NOMO-1 treated with dmso at 0.1 percent for 144 hours (cell line): Measurements from ENCODE around the gene RMND5A.

Experiments used
- DNase-seq: peaks from one replicate; lab custom pipeline; 2025; ENCODE audit not compliant: unreplicated experiment; lab: John Stamatoyannopoulos, UW

Gene RMND5A

DNA sequence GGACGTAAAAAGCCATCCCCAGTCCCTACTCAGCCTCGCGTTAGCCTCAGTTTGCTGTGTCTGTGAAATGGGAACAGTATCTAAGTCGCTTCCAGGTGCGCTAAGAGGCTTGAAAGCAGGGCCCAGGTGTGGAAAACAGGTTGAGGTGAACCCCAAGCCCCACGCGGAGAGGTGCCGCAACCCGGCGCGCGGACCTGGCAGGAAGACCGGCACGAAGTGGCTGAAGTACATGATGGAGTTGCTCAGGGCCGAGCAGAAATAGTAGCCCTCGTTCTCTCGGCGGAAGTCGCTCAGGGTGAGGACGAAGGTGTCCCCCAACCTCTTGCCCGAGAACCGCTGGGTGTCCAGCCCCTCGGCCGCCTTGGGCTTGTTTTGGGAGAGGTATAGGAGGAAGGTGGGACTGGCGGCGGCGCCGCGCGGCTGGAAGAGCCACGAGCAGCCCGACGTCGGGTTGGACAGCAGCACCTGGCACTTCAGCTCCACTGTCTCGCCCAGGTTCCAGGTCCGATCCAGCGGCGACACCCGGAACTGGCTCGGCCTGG is 70.1 kb downstream of the RMND5A start:
- no peak for DNase-seq

DNA sequence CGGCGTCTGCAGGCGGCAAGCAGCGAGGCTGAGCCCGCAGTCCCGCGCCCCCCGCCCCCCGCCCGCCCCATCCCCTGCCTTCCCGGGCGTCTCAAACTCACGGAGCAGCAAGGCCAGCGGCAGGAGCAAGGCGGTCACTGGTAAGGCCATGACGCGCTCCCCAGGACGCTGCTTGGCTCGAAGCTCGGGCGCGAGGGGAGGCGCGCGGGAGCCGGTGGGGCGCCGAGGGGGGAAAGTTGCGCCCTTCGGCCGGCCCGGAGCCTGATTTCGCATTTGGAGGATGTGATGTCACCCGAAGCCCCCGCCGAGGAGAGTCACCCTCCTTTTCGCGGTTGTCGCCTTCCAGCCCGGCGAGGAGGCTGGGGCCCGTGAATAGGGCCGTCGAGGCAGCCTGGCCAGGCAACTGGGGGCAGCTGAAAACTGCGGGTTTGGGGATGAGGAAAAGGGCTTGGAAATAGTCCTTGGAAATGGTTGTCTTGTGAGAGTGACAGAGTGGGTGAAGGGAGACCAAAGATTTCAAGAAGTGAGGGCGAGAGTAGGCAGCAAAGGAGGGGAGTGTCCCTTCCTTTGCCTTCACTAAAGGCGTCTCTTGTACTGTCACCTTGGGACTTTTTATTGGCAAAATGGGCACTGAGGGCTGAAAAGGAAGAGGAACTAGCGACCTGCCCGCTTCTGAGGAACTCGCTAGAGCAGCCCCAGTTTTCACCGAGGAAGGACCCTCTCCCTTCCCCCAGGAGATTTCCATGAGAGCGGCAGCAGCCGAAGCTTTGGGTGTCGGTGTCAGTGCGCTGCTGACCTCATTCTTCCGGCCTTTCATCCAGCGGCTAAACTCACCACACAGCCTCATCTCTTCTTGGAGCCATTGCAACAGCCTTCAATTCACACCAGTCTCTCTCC is 70.8 kb downstream of the RMND5A start, which contains the start of gene CD8A:
CD8A (minus strand) TSS at position 238 of the 897 bp plus-strand sequence; CDS start at position 150, 88 bp downstream.
- no peak for DNase-seq

DNA sequence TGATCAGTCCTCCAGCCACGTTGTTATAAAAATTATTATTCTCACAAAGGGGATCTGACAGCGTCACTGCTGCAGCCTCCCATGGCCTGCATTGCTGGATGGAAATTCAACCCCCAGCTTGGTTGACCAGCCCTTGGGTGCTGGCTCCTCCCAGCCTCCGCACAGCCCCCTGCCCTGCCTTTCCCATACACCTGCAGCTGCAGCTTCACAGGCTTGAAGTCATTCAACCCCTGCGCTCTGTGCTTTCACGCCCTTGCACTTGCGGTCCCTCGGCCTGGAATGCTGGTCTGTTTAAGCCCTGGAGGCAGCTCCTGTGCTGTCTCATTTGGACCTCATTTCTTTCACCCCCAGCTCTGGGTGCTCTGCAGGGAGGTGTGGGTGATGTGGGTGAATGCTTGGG is 71.5 kb downstream of the RMND5A start:
- no peak for DNase-seq

DNA sequence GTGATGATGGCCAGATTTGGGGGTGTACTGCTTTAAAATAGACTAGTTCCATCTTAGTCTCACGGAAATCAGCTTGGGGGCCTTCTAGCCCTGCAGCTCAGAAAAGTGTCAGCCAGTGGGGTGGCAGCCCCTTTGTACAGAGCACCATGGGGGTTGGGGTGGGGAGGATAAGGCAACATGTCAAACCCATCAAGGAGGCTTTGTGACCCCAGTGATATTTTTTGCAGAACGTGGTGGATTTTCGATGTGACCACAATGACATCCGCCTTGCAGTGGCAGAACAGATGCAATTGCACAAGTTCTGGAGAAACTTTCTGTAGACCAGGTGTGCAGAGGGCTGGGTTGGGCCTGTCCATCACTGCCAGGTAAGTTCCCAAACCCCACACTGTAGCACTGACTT is 73.7 kb downstream of the RMND5A start:
- DNase-seq: no peak

DNA sequence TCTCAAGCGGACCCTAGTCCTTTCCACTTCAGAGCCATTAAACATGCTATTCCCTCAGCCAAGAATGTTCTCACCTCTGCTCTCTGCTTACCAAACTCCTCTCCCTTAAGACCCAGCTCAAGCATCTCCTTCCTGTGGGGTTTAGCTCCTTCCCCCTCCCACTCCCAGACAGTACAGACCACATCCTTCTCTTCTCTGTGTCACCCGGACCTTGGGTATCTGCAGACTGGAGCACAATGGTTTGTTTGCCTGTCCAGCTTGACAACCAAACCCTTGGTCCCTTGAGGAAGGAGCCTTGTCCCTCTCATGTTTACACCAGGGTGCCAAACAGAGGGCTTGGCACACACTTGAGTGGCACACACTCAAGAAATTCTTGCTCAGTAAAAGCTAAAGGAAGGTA is 74.8 kb downstream of the RMND5A start:
- no peak for DNase-seq

DNA sequence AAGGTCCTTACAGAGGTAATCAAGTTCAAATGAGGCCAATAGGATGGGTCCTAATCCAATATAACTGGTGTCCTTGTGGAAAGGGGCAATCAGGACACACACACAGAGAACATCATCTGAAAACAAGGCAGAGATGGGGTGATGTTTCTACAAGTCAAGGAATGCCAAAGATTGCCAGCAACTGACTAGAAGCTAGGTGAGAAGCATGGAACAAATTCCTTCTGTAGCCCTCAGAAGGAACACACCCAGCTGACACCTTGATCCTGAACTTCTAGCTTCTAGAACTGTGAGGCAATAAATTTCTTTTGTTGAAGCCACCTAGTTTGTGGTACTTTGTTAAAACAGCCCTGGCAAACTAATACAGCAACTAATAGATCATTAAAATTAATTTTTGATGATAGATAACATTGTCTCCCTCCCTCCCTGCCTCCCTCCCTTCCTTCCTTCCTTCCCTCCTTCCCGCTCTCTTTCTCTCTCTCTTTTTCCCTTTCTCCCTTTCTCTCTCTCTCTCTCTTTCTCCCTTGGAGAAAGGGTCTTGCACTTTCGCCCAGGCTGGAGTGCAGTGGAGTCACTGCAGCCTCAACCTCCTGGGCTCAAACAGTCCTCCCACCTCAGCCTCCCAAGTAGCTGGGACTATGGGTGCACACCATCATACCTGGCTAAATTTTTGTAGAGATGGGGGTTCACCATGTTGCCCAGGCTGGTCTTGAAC is 80.9 kb downstream of the RMND5A start:
- no peak for DNase-seq

DNA sequence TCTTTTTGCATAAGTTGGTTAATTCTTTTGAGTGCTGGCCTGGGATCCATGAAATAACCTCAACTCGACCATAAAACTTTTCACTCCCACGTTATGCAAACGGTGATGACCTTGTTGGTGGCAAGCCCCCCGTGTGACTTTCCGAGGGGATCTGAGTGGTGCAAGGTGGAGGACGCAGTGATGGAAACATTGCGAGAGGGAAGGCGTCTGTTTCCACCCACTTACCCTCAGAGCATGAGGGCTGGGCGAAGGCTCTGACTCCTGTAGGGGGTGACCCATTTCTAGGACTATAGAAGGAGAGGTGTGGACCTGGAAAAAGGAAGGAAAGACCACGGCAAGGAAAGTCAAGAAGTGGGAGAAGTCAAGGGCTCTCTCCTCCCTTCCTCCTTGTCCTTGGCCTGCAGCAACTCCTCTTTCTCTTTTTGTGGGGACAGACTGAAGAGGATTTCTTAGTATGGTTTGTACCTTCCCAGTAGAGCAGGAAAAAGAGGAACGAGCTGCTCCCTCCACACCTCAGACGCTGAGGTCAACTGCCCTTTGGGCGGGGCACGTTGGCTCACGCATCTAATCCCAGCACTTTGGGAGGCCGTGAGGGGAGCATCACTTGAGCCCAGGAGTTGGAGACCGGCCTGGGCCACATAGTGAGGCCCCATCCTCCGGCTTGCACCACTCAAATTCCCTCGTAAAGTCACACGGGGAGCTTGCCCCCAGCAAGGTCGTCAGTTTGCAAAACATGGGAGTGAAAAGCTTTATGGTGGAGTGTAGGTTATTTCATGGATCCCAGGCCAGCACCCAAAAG is 86.2 kb downstream of the RMND5A start:
- no peak for DNase-seq

DNA sequence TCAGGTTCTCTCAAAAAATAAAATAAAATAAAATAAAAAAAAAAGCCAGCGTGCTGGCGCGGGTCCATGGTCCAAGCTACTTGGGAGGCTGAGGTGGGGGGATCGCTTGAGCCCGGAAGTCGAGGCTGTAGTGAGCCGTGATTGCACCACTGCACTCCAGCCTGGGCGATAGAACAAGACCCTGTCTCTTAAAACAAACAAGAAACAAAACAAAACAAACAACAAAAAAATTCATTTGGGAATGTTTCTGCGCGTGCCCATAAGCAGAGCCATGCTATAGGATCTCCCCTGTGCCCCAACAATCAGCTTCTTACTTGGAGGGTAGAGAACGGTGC is 87.0 kb downstream of the RMND5A start:
- no peak for DNase-seq

DNA sequence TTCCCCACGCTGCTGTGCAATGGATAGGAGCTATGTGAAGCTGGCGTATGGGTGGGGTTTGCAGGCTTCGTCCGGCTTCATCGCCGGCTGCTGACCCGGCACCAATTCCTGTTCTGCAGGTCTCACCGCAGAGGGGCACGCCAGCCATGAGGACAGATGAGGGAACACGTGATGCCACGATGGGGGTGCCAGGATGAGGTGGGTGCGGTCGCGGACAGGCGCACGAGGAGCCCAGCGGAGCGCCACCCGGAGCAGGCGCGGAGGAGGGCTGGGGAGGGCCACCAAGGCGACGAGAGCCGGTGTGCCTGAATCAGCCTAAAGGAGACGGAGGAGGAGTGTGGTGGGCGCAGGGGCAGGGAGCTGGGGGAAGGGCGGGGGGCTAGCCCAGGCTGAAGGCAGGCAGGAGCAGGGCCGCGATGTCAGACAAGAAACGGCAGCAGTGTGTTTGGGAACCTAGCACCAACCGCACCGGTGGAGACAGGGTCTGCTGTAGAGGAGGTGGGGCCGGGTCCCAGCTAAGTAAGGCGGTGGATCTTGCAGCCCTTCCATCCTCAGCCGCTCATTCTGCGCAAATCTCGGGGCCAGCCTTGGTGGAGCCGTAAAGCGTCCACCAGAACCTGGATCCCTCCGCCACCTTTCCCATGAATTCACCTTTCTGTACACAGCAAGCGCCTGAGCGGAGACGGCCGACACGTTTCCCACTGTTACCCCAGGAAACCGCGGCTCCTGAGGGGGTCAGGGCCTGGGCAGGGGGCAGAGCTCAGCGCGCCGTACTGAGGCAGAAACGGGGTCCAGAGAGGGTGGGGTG is 87.6 kb downstream of the RMND5A start:
- no peak for DNase-seq

DNA sequence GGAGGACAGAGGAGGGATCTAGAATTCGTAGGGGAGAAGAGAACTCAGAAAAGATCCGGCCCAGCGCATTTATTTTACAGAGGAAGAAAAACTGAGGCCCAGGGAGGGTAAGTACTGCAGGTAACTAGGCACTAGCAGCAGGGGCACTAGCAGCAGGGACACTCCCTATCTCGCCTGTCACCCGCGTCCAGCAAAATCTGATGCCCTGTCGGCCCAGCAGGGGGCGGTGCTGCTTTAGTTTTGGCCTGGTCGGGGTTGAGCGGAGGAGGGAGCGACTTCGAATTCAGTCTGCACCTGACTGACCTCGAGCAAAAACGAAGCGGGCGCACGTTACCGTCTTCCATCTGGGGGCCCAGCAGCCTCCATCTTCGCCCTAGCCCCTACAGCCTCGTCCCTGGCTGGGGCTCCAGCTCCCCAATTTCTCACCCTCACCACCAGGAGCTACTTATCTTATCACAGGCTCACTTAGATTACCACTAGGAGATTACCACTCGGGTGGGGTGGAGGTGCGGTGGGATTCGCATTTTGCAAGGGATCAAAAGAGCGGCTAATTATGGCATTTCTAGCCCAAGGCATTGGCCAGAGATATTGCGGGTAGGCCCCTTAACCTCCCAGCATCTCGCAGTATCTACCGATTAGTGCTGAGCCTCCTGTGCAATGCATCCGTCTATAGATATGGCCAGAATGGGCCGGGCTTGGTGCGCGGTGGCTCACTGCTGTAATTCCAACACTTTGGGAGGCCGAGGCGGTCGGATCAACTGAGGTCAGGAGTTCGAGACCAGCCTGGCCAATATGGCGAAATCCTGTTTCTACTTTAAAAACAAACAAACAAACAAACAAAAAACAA is 88.4 kb downstream of the RMND5A start:
- peak; percentile 85 for DNase-seq

DNA sequence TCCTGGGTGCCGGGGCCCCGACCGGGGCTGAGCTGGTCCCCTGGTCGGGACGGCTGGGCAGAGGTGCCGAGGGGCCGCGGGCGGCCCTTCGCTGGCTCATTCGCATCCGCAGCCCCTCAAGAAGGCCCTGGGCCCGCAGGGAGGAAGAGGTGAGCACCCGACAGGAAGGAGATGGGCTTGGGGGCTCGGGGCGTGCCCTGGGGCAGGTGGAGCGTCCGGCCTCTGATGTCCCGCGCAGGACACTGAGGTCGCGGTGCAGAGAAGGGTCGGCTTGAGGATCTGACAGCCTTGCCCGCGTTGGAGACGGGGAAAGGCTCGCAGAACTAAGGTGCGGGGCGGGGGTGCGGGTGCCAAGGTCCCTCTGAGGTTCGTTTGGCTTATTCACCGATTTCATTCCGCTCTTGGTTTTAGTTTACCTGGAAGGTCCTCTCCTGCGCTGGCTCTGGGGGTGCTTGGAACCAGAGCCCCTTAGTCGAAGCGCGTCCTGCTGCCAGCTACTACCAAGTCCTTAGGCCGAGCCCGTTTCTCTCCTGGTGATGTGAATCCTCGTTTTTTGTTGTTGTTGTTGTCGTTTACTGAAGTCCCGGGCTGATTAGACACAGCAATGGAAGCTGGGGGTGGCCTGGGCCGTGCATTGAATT is 89.5 kb downstream of the RMND5A start:
- no peak for DNase-seq

DNA sequence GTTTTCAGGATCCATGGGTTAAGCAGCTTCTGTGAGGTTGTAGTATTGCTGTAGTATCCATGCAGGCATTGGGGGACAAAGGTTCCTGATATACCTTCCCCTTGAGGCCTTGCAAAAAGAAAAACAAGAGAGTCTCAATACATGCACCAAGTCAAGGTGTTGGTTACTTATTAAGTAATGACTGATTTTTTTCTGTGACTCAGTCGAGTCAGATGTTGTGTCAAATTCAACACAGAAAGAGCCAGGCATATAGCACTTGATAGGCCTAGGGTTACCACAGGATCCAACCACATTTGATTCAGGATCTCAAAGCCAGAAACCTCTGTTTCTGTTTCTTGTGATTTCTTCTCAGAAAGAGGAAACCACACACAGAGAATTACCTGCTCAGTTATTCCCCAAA is 95.5 kb downstream of the RMND5A start:
- no peak for DNase-seq

DNA sequence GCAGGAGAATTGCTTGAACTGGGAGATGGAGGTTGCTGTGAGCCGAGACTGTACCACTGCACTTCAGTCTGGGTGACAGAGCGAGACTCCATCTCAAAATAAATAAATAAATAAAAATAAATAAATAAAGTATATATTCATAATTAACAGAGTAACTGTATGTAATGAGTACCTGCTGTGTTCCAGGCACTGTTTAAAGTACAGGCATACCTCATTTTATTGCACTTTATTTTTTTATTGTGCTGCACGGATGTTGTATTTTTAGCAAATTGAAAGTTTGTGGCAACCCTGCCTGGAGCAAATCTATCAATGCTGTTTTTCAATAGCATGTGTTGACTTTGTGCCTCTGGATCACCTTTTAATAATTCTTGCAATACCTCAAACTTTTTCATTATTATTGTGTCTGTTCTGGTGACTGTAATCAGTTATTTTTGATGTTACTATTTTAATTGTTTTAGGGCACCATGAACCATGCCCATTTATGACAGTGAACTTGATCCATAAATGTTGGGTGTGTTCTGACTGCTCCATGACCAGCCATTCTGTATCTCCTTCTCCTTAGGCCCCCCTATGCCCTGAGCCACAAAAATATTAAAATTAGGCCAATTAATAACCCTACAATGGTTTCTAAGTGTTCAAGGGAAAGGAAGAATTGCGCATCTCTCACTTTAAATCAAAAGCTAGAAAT is 98.2 kb downstream of the RMND5A start:
- DNase-seq: no peak

DNA sequence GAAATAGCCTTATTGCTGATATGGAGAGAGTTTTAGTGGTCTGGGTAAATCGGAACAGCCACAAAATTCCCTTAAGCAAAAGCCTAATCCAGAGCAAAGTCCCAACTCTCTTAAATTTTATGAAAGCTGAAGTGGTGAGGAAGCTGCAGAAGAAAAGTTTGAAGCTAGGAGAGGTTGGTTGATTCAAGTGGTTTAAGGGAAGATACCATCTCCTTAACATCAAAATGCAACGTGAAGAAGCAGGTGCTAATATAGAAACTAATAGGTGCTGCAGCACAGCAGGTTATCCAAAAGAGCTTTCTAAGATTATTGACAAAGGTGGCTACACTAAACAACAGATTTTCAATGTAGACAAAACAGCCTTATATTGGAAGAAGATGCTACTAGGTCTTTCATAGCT is 98.9 kb downstream of the RMND5A start:
- no peak for DNase-seq

DNA sequence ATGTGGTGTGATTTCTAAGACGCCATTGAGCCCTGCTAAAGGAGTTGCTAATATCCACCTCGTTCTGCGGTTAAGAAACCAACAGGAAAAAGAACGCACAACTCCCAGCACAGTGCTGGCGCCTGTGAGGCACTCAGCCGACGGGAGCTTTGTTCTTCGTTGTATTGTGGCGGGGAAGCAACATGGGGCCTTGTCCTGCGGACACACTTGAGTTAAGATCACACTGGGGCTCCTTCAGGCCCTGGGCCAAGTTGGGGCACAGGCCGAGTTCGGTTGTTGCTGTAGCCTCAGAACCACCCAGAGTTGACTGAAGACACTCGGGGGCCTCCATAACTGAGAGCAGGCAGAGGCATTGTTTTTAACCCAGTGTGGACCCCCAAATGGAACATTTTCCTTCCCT is 101.2 kb downstream of the RMND5A start:
- DNase-seq: no peak

DNA sequence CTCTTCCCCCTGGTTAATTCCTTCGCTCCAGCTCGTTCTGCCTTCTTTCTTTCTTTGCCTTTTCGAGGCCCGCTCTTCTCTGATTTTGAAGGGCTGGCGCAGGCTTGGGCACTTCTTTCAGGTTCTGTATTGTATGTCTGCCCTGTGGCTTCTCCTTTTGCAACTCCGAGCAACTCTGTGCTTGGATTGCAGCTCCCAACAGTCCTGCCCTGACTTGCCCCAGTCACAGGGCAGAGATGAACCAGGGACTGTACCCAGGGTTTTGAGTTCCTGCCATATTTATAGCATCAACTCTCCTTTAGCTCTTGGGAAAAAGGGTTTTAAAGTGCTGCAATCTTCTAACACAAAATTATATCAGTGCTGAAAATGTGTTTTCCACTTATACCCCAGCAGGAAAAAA is 101.8 kb downstream of the RMND5A start:
- no peak for DNase-seq

DNA sequence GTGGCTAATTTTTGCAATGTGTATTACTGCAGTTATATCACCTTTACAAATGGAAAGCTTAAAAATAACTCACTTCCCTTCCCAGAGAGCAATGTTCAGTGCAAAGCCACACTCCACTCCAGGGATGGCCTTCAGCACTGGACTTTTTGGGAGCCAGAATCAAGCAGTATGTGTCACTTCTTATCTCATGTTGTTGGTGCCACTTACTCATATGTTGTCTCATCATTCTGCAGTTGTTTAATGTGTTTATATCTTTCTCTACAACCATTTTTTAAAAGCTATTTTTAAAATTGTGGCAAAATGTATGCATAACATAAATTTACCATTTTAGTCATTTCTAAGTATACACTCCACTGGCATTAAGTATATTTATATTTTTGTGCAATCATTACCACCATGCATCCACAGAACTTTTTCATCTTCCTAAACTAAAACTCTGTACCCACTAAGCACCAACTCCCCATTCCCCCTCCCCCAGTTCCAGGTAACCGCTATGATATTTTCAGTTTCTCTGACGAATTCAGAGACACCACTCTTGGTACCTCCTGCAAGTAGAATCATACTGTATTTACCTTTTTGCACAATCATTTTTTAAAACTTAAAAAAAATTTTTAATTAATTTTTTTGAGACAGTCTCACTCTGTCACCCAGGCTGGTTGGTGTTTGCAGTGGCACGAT is 102.7 kb downstream of the RMND5A start:
- DNase-seq: no peak
